Hepatocyte (in vitro differentiated cells): ENCODE measurements around the gene CCDC106. TPM values are rescaled to one million over a fixed set of nuclear protein-coding genes. Genes with fewer than 3 reads are reported as not detected.

ENCODE experiments used
- DNase-seq: peaks from one replicate; pipeline ENCODE4 v3.0.0-alpha.2; 2016; ENCODE audit warnings: low spot score
- H2AFZ ChIP-seq: fragments of 200-600 bp; sonication (generic); 2 replicates; pipeline ENCODE4 v1.6.0; 2016; ENCODE audit warnings: antibody characterized with exemption, mild to moderate bottlenecking
- H3K27ac ChIP-seq: fragments of 200-600 bp; sonication (generic); 2 replicates; pipeline ENCODE4 v1.5.1; 2016; ENCODE audit warnings: mild to moderate bottlenecking
- H3K27me3 ChIP-seq: fragments of 200-600 bp; sonication (generic); 2 replicates; pipeline ENCODE4 v1.6.1; 2016
- H3K36me3 ChIP-seq: fragments of 200-600 bp; sonication (generic); replicated peaks from 2 replicates; pipeline ENCODE4 v1.5.1; 2016; ENCODE audit warnings: low read depth; ENCODE audit not compliant: insufficient read depth
- H3K4me1 ChIP-seq: fragments of 200-600 bp; sonication (generic); 2 replicates; pipeline ENCODE4 v1.5.1; 2016; ENCODE audit warnings: mild to moderate bottlenecking, moderate library complexity; ENCODE audit not compliant: insufficient read depth
- H3K4me2 ChIP-seq: fragments of 200-600 bp; sonication (generic); 2 replicates; pipeline ENCODE4 v1.6.0; 2016
- H3K4me3 ChIP-seq: fragments of 200-600 bp; sonication (generic); 2 replicates; pipeline ENCODE4 v1.5.1; 2016; ENCODE audit warnings: mild to moderate bottlenecking
- H3K79me2 ChIP-seq: fragments of 200-600 bp; sonication (generic); 2 replicates; pipeline ENCODE4 v1.6.0; 2017; ENCODE audit warnings: mild to moderate bottlenecking
- H3K9me2 ChIP-seq: fragments of 200-600 bp; sonication (generic); replicated peaks from 2 replicates; pipeline ENCODE4 v1.6.0; 2017; ENCODE audit warnings: mild to moderate bottlenecking; ENCODE audit not compliant: insufficient read depth
- H3K9me3 ChIP-seq: fragments of 200-600 bp; sonication (generic); 2 replicates; pipeline ENCODE4 v1.5.1; 2016; ENCODE audit warnings: low read depth, mild to moderate bottlenecking
- H4K20me1 ChIP-seq: fragments of 200-600 bp; sonication (generic); 2 replicates; pipeline ENCODE4 v1.6.0; 2016; ENCODE audit warnings: mild to moderate bottlenecking; ENCODE audit not compliant: insufficient read depth, poor library complexity, severe bottlenecking
- EZH2 ChIP-seq: fragments of 200-600 bp; sonication (generic); IDR thresholded peaks from 2 replicates; pipeline ENCODE4 v1.6.1; 2016; ENCODE audit warnings: antibody characterized with exemption, mild to moderate bottlenecking, borderline replicate concordance
- EZH2phosphoT487 ChIP-seq: fragments of 200-600 bp; sonication (generic); IDR thresholded peaks from one replicate; pipeline ENCODE4 v1.6.1; 2018; ENCODE audit warnings: antibody characterized with exemption, mild to moderate bottlenecking, low read depth, moderate library complexity; ENCODE audit not compliant: unreplicated experiment, severe bottlenecking
- WGBS: methylation state at CpG from one replicate; pipeline ENCODE4 v1.1.6; 2016; ENCODE audit warnings: low lambda C conversion rate; ENCODE audit errors: missing lambda C conversion rate; 5-methylcytosine and 5-hydroxymethylcytosine counted together
- polyA plus RNA-seq: library from polyadenylated mRNA; unstranded; fragments of >200 nt; fragmentation: Nextera tagmentation; extraction: Ambion mirVana; gene quantifications from 2 replicates; pipeline ENCODE4 v1.2.1, GENCODE V29; 2016
- total RNA-seq: library from RNA; depleted of rRNA; stranded (reverse); fragments of >200 nt; gene quantifications from 2 replicates; pipeline ENCODE4 v1.2.3, GENCODE V29; 2014
- TF ChIP-seq, protein P1 (sequence below): fragments of 200-600 bp; sonication (generic); IDR thresholded peaks from 2 replicates; pipeline ENCODE4 v1.5.1; 2016; ENCODE audit warnings: antibody characterized with exemption, mild to moderate bottlenecking; ENCODE audit not compliant: poor library complexity

CCDC106 gene
- total and polyA plus RNA-seq, 2 experiments from 2014 or later = 18.3 to 31.7 TPM

DNA sequence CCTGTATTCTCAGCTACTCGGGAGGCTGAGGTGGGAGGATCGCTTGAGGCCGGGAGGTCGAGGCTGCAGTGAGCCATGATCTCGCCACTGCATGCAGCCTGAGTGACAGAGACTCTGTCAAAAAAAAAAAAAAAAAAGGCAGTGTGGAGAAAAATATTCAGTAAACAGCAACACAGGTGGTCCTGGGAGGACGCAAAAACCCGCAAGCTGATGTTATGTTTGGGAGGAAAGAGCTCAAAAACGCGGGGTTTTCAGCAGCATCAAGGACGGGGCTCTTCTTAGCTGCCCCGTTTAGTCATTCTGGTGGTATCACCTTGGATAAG lies 23.0 kb upstream of the CCDC106 start:
- WGBS = 73% methylated on average over 11 of the region's 11 CpGs
- DNase-seq = no peak
- H2AFZ ChIP-seq = peak overlapping the region; percentile 56
- H3K4me1 ChIP-seq = peaks cover 4% of the 10 kb centered on the region
- peaks cover 14% of the 10 kb centered on the region for H3K79me2 ChIP-seq
- no peaks in the 10 kb centered on the region for H3K9me2 ChIP-seq
- H3K4me2 ChIP-seq = peak overlapping the region; percentile 79
- H3K4me3 ChIP-seq = peak overlapping the region; percentile 32
- TF ChIP-seq EZH2phosphoT487 = no peak
- TF ChIP-seq, protein P1, sequence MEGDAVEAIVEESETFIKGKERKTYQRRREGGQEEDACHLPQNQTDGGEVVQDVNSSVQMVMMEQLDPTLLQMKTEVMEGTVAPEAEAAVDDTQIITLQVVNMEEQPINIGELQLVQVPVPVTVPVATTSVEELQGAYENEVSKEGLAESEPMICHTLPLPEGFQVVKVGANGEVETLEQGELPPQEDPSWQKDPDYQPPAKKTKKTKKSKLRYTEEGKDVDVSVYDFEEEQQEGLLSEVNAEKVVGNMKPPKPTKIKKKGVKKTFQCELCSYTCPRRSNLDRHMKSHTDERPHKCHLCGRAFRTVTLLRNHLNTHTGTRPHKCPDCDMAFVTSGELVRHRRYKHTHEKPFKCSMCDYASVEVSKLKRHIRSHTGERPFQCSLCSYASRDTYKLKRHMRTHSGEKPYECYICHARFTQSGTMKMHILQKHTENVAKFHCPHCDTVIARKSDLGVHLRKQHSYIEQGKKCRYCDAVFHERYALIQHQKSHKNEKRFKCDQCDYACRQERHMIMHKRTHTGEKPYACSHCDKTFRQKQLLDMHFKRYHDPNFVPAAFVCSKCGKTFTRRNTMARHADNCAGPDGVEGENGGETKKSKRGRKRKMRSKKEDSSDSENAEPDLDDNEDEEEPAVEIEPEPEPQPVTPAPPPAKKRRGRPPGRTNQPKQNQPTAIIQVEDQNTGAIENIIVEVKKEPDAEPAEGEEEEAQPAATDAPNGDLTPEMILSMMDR = no peak
- TF ChIP-seq EZH2 = no peak
- peak overlapping the region; percentile 93 for H3K27ac ChIP-seq
- H4K20me1 ChIP-seq = peaks cover 5% of the 10 kb centered on the region
- no peaks in the 10 kb centered on the region for H3K27me3 ChIP-seq
- no peaks in the 10 kb centered on the region for H3K9me3 ChIP-seq
- no peaks in the 10 kb centered on the region for H3K36me3 ChIP-seq

DNA sequence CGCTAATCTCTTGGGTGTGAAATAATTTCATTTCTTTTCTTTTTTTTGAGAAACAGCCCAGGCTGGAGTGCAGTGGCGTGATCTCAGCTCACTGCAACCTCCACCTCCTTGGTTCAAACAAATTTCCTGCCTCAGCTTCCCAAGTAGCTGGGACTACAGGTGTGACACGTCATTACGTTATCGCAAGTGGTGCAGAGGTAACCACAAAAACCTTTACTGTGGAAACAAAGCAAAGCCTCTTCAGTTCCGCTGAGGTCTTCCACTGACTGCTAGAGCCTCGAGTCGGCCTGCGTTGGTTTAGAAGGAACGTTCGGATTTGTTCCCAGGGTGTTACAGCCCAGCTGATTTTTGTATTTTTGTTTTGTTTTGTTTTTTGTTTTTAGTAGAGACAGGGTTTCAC lies 21.7 kb upstream of the CCDC106 start:
- Histone ChIP-seq H3K9me3 (no peaks in the 10 kb centered on the region), H3K9me2 (no peaks in the 10 kb centered on the region), H3K79me2 (peaks cover 14% of the 10 kb centered on the region), H3K27me3 (no peaks in the 10 kb centered on the region), H3K4me1 (peaks cover 4% of the 10 kb centered on the region), H3K4me2 (no peak overlapping the region), H4K20me1 (peaks cover 5% of the 10 kb centered on the region), H3K4me3 (no peak overlapping the region), H3K36me3 (no peaks in the 10 kb centered on the region), H2AFZ (no peak overlapping the region), H3K27ac (no peak overlapping the region)
- no peak for DNase-seq
- TF ChIP-seq, protein P1 = no peak
- TF ChIP-seq EZH2 = no peak
- no peak for TF ChIP-seq EZH2phosphoT487
- 95% methylated on average over 11 of the region's 11 CpGs for WGBS

DNA sequence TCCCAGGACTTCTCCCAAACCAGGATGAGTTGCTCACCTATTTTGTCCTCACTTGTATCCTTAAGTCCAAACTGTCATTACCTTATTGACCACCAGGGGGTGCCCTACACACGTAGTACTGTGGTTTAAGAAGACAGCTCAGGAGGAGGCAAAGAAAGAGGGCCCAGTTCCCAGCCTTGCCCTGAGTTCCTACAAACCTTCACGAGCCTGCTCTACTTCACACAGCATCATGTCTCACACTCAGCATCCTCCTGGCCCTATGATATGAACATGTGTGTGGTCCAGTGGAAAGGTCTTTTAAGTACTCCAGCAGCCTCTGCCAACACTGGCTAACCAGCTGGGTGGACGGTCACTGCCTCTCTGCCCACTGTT lies 15.6 kb upstream of the CCDC106 start:
- peak; percentile 98 for DNase-seq
- H3K9me3 ChIP-seq = no peaks in the 10 kb centered on the region
- H3K36me3 ChIP-seq = no peaks in the 10 kb centered on the region
- WGBS = 31% methylated on average over 3 of the region's 3 CpGs
- no peaks in the 10 kb centered on the region for H3K9me2 ChIP-seq
- H3K79me2 ChIP-seq = peaks cover 28% of the 10 kb centered on the region
- no peak overlapping the region for H2AFZ ChIP-seq
- H3K27ac ChIP-seq = no peak overlapping the region
- no peak for TF ChIP-seq EZH2
- no peak for TF ChIP-seq EZH2phosphoT487
- TF ChIP-seq, protein P1 = peak; percentile 79
- H4K20me1 ChIP-seq = no peaks in the 10 kb centered on the region
- no peak overlapping the region for H3K4me3 ChIP-seq
- no peak overlapping the region for H3K4me2 ChIP-seq
- peaks cover 7% of the 10 kb centered on the region for H3K4me1 ChIP-seq
- H3K27me3 ChIP-seq = no peaks in the 10 kb centered on the region

DNA sequence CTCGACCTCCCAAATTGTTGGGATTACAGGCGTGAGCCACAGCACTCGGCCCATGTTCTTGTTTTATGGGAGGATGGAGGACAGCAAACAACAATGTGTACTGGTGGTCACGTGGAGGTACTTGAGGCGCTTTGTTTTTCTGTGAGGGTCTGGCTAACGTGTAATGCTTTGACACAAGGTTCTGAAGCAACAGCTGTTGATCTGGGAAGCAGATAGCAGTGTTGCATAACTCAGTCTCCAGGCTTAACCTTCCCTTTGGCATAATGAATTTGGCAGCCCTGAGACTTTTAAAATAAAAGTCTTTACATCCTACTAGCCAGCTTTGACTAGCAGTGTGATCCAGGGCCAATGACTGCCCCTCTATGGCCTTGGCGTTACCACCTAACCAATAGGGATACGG lies 14.2 kb upstream of the CCDC106 start:
- Histone ChIP-seq H3K79me2 (peaks cover 42% of the 10 kb centered on the region), H3K9me3 (no peaks in the 10 kb centered on the region), H2AFZ (peak overlapping the region; percentile 84), H3K36me3 (no peaks in the 10 kb centered on the region), H3K4me2 (no peak overlapping the region), H3K9me2 (no peaks in the 10 kb centered on the region), H3K4me3 (no peak overlapping the region), H3K27me3 (no peaks in the 10 kb centered on the region), H3K27ac (no peak overlapping the region), H4K20me1 (no peaks in the 10 kb centered on the region), H3K4me1 (peaks cover 7% of the 10 kb centered on the region)
- 80% methylated on average over 8 of the region's 8 CpGs for WGBS
- TF ChIP-seq EZH2phosphoT487 (no peak), EZH2 (no peak)
- TF ChIP-seq, protein P1 = no peak
- DNase-seq = no peak
